ENCODE results near the gene WRNIP1. TPM values are rescaled to one million over a fixed set of nuclear protein-coding genes. Genes with fewer than 3 reads are reported as not detected.

The WRNIP1 gene
- total RNA-seq, 1 donor from 2014 or later: 73.6 TPM

DNA sequence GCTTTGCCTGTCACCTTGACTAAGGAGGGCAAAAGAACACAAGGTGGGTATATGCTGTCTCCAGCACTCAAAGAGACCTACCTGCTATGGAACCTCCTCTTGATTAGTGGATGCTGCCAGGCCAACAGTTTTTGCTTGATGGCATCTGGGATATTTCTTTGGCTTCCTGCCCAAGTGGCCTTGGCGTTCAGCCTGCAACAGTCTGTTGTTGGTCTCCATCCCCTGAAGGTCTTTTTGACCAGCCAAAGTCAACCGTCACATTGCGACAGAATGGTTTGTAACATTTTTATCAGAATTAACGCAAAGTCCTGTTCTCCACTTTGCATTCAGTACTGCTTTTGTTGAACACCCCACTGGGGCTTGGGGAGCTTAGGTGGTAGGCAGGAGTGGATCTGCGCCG, 39.3 kb downstream of the WRNIP1 start:
- DNase-seq (ENCODE audit: low read depth): no peak
- Histone ChIP-seq H3K27me3 (ENCODE audit: control insufficient read depth, insufficient read depth, low read length) (no peaks in the 10 kb centered on the region), H3K36me3 (ENCODE audit: control insufficient read depth, insufficient read depth, low read length) (no peaks in the 10 kb centered on the region), H3K4me3 (ENCODE audit: low read depth, low read length) (no peak overlapping the region)
- TF ChIP-seq, protein P1, sequence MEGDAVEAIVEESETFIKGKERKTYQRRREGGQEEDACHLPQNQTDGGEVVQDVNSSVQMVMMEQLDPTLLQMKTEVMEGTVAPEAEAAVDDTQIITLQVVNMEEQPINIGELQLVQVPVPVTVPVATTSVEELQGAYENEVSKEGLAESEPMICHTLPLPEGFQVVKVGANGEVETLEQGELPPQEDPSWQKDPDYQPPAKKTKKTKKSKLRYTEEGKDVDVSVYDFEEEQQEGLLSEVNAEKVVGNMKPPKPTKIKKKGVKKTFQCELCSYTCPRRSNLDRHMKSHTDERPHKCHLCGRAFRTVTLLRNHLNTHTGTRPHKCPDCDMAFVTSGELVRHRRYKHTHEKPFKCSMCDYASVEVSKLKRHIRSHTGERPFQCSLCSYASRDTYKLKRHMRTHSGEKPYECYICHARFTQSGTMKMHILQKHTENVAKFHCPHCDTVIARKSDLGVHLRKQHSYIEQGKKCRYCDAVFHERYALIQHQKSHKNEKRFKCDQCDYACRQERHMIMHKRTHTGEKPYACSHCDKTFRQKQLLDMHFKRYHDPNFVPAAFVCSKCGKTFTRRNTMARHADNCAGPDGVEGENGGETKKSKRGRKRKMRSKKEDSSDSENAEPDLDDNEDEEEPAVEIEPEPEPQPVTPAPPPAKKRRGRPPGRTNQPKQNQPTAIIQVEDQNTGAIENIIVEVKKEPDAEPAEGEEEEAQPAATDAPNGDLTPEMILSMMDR (IDR thresholded peaks at IDR 0.05; ENCODE audit: insufficient read depth, low read length, poor library complexity, severe bottlenecking): no peak

DNA sequence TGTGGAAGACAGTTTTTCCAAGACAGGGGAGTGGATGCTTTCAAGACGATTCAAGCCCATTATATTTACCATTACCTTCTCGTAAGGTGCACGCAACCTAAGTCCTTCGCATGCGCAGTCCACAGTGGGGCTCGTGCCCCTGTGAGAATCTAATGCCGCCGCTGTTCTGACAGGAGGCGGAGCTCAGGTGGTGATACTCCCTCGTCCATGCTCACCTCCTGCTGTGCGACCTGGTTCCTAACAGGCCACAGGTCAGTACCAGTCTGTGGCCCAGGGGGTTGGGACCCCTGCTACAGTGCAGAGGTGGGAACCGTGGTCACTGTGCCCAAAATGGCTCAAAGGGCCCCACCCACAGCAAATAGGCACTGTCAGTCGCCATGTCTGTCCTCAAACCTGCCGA, 39.8 kb downstream of the WRNIP1 start:
- Histone ChIP-seq H3K36me3 (ENCODE audit: control insufficient read depth, insufficient read depth, low read length) (no peaks in the 10 kb centered on the region), H3K27me3 (ENCODE audit: control insufficient read depth, insufficient read depth, low read length) (no peaks in the 10 kb centered on the region), H3K4me3 (ENCODE audit: low read depth, low read length) (no peak overlapping the region)
- no peak for DNase-seq (ENCODE audit: low read depth)
- TF ChIP-seq, protein P1 (IDR thresholded peaks at IDR 0.05; ENCODE audit: insufficient read depth, low read length, poor library complexity, severe bottlenecking): no peak

DNA sequence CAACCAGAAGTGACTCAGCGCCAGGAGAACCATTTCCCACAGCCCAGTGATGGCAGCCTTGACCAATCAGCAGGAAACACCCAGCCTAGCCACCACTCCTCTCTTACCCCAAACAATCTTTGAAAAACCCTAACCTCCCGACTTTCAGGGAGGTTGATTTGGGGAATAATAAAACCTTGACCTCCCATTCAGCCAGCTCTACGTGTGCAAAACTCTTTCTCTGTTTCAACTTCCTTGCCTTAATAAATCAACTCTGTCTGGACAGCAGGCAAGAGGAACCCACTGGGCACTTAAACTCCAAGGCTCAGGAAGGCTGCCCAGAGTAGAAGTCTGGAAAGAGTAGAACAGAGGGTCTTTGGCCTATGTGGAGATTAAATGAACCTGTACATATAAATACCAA, 41.5 kb downstream of the WRNIP1 start:
- no peaks in the 10 kb centered on the region for H3K36me3 ChIP-seq (ENCODE audit: control insufficient read depth, insufficient read depth, low read length)
- no peak overlapping the region for H3K4me3 ChIP-seq (ENCODE audit: low read depth, low read length)
- no peaks in the 10 kb centered on the region for H3K27me3 ChIP-seq (ENCODE audit: control insufficient read depth, insufficient read depth, low read length)
- TF ChIP-seq, protein P1 (IDR thresholded peaks at IDR 0.05; ENCODE audit: insufficient read depth, low read length, poor library complexity, severe bottlenecking): no peak
- DNase-seq (ENCODE audit: low read depth): no peak

DNA sequence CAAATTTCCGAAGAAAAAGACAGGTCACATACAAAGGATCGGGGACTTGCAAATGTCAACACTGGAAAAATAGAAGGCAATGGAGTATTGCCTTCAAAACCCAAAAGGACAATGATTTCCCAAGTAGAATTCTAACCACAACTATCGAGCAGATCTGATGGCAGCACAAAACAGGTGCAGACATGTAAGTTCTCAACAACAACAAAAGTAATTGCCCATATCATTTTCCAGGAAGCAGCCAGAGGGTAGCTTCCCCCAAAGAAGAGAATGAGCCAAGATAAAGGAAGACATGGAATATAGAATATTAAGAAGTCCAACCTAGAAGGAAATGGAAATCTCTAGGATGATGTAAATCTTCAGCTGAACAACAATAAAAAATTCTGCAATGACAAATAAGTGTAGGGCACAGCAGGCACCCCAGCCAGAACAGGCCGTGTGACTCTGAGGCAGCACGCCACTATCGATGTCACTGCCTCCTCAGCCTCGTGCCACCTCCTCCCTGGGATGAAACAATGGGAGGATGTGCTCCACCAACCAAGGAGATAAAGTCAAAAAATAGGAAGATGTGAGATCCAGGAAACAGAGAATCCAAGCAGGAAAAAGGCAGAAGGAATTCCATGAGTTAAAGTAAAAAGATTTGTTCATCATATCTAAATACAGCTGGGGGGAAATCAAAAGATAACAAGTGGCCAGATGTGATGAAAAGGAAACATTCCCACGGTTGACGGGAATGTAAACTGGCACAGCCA, 42.3 kb downstream of the WRNIP1 start:
- TF ChIP-seq, protein P1 (IDR thresholded peaks at IDR 0.05; ENCODE audit: insufficient read depth, low read length, poor library complexity, severe bottlenecking): no peak
- no peak for DNase-seq (ENCODE audit: low read depth)
- Histone ChIP-seq H3K27me3 (ENCODE audit: control insufficient read depth, insufficient read depth, low read length) (no peaks in the 10 kb centered on the region), H3K36me3 (ENCODE audit: control insufficient read depth, insufficient read depth, low read length) (no peaks in the 10 kb centered on the region), H3K4me3 (ENCODE audit: low read depth, low read length) (no peak overlapping the region)

DNA sequence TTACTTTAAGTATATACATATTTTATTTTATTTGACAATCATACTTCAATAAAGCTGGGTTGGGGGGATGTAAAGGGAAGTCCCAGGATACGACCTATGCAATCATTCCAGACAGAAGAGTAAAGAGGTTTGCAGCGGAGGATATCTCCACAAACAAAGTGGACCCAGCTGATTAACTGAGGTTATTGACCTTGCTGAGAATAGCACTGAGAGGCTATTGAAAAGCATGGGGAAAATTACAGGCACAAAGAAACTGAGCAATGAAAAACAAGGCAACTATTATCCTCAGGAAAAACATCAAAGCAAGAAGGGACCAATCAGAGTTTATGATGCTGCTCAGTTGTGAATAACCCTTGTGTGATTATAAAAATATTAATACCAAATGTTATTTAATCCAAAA, 43.8 kb downstream of the WRNIP1 start:
- no peaks in the 10 kb centered on the region for H3K36me3 ChIP-seq (ENCODE audit: control insufficient read depth, insufficient read depth, low read length)
- H3K4me3 ChIP-seq (ENCODE audit: low read depth, low read length): no peak overlapping the region
- no peak for DNase-seq (ENCODE audit: low read depth)
- no peaks in the 10 kb centered on the region for H3K27me3 ChIP-seq (ENCODE audit: control insufficient read depth, insufficient read depth, low read length)
- TF ChIP-seq, protein P1 (IDR thresholded peaks at IDR 0.05; ENCODE audit: insufficient read depth, low read length, poor library complexity, severe bottlenecking): no peak

Measured in kidney epithelial cell (primary cell).